Measurements from ENCODE around the gene TGIF2.

Gene TGIF2

DNA sequence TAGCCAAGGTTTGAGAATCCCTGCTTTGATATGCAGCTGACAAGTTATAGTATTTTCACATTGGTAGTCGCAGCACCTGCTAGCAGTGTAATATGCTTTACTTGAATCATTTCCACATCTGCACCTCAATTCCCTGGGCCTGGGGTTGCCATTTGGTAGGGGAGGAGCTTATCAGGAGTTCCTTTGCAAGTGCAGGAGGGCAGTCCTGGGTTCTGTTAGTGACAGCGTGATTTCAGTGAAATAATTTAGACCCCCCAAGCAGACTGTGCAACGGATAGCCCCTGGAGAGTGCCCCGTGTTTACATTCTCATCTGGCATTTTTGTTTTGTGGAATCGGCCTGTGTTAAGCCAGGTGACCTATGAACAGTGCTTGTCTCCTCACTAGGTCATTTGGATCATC lies 38.2 kb downstream of the TGIF2 start:
- DNase-seq (ENCODE audit: extremely low read depth, insufficient read length): no peak
- peaks cover 43% of the 10 kb centered on the region for H3K36me3 ChIP-seq (ENCODE audit: control insufficient read depth, insufficient read depth, low read length)
- H3K4me3 ChIP-seq (replicated peaks; ENCODE audit: low read depth, low read length): no peak overlapping the region
- H3K27me3 ChIP-seq (replicated peaks; ENCODE audit: control insufficient read depth, insufficient read depth, low read length): no peaks in the 10 kb centered on the region
- TF ChIP-seq, protein P1, sequence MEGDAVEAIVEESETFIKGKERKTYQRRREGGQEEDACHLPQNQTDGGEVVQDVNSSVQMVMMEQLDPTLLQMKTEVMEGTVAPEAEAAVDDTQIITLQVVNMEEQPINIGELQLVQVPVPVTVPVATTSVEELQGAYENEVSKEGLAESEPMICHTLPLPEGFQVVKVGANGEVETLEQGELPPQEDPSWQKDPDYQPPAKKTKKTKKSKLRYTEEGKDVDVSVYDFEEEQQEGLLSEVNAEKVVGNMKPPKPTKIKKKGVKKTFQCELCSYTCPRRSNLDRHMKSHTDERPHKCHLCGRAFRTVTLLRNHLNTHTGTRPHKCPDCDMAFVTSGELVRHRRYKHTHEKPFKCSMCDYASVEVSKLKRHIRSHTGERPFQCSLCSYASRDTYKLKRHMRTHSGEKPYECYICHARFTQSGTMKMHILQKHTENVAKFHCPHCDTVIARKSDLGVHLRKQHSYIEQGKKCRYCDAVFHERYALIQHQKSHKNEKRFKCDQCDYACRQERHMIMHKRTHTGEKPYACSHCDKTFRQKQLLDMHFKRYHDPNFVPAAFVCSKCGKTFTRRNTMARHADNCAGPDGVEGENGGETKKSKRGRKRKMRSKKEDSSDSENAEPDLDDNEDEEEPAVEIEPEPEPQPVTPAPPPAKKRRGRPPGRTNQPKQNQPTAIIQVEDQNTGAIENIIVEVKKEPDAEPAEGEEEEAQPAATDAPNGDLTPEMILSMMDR (IDR thresholded peaks at IDR 0.05; ENCODE audit: insufficient read depth, low read length, poor library complexity, severe bottlenecking): no peak

DNA sequence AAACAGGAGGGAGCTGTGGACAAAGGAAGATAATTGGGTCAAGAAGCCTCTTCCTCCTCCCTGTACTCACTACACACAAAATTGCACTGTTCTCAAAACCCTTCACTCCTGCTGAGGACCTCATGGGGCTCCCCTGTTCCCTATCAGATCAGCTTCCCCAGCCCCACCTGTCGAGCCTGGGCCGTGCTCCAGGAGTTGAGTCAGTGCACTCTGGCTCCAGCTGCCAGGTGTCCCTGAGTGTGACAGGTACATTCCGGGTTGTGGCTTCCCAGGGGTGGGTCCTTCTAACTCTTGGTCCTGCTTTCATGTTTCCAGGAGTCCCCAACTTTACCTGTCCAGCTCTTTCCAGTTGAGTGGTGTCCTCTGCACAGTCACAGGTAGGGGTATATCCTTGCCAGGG lies 40.6 kb downstream of the TGIF2 start:
- no peak for DNase-seq (ENCODE audit: extremely low read depth, insufficient read length)
- H3K27me3 ChIP-seq (replicated peaks; ENCODE audit: control insufficient read depth, insufficient read depth, low read length): no peaks in the 10 kb centered on the region

DNA sequence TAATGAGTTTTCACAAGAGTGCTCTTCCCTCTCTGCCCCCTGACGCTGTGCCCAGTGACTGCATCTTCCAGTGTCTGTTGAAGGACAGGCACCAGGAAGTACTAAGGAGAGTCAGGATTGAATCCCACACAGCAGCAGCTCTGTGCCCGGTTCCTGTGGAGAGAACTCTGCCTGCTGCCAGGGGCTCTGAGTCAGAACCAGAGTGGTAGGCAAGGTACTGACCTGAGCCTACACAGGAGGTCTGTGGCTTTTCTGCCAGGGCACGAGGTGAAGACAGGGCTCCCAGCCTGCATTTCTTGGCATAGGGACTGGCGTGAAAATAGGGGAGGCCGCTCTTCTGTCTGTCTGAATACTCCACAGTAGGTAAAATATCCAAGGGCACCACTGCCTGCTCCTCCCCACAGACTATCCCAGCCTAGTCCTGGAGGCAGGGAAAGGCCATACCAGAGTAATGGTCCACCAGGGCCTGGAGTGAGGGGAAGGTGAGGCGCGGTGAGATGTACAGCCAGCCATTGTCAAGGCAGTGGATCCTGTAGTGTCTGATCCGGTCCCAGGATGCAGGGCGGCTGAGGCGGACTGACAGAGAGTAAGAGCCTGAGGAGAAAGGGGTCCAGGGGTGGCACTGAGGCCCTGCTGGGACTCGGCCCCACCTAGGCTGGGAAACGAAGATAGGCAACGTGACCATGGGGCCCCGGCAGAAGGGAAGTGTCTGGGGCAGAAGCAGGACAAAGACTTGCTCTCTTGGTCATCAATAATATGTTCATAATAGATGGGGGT lies 41.6 kb downstream of the TGIF2 start:
- Histone ChIP-seq H3K4me3 (replicated peaks; ENCODE audit: low read depth, low read length) (no peak overlapping the region), H3K36me3 (ENCODE audit: control insufficient read depth, insufficient read depth, low read length) (peaks cover 30% of the 10 kb centered on the region), H3K27me3 (replicated peaks; ENCODE audit: control insufficient read depth, insufficient read depth, low read length) (no peaks in the 10 kb centered on the region)
- TF ChIP-seq, protein P1 (IDR thresholded peaks at IDR 0.05; ENCODE audit: insufficient read depth, low read length, poor library complexity, severe bottlenecking): no peak
- no peak for DNase-seq (ENCODE audit: extremely low read depth, insufficient read length)

More for the DNA sequence above, 40.6 kb downstream of the TGIF2 start:
- H3K4me3 ChIP-seq (replicated peaks; ENCODE audit: low read depth, low read length): no peak overlapping the region
- TF ChIP-seq, protein P1 (IDR thresholded peaks at IDR 0.05; ENCODE audit: insufficient read depth, low read length, poor library complexity, severe bottlenecking): no peak
- peaks cover 38% of the 10 kb centered on the region for H3K36me3 ChIP-seq (ENCODE audit: control insufficient read depth, insufficient read depth, low read length)

DNA sequence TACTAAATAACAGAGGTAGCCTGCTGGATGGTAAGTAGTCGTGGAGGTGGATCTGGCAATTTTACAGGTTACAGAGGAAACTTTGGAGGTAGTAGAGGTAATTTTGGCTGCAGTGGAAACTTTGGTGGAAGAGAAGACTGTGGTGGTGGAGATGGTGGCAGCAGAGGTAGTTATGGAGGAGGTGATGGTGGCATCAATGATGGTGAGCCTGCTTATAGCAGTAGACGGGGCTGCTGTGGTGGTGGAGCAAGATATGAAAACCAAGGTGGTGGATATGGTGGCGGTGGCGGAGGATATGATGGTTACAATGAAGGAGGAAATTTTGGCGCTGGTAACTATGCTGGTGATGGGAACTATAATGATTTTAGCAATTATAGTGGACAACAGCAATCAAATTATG lies 47.5 kb downstream of the TGIF2 start:
- H3K4me3 ChIP-seq (replicated peaks; ENCODE audit: low read depth, low read length): no peak overlapping the region
- no peaks in the 10 kb centered on the region for H3K36me3 ChIP-seq (ENCODE audit: control insufficient read depth, insufficient read depth, low read length)
- DNase-seq (ENCODE audit: extremely low read depth, insufficient read length): no peak
- TF ChIP-seq, protein P1 (IDR thresholded peaks at IDR 0.05; ENCODE audit: insufficient read depth, low read length, poor library complexity, severe bottlenecking): no peak
- no peaks in the 10 kb centered on the region for H3K27me3 ChIP-seq (replicated peaks; ENCODE audit: control insufficient read depth, insufficient read depth, low read length)

DNA sequence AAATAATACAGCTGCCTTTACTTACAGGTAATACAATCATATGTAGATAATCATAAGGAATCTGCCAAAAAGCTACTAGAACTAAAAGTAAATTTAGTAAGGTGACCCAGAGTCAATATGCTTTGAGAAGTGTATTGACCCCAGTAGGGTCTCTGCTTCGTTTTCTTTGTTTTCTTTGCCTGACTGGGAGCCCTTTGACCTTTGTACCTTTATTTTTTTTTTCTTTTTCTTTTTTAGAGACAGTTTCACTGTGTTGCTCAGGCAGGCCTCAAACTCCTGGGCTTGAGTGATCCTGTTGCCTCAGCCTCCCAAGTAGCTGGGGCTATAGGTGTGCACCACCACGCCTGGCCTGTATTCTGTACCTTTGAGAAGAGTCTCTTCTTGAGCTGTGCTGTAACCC lies 50.0 kb downstream of the TGIF2 start:
- H3K36me3 ChIP-seq (ENCODE audit: control insufficient read depth, insufficient read depth, low read length): no peaks in the 10 kb centered on the region
- no peak overlapping the region for H3K4me3 ChIP-seq (replicated peaks; ENCODE audit: low read depth, low read length)
- DNase-seq (ENCODE audit: extremely low read depth, insufficient read length): no peak
- TF ChIP-seq, protein P1 (IDR thresholded peaks at IDR 0.05; ENCODE audit: insufficient read depth, low read length, poor library complexity, severe bottlenecking): no peak
- H3K27me3 ChIP-seq (replicated peaks; ENCODE audit: control insufficient read depth, insufficient read depth, low read length): no peaks in the 10 kb centered on the region
